GM18873 (cell line): ENCODE data around the gene TTLL10.

Experiments used
- ATAC-seq: cut with Tn5 transposase; IDR thresholded peaks from one replicate; pipeline ENCODE4 v1.9.1; 2021; ENCODE audit warnings: mild to moderate bottlenecking, moderate library complexity, moderate number of reproducible peaks; ENCODE audit not compliant: unreplicated experiment, low FRiP score

TTLL10 gene

DNA sequence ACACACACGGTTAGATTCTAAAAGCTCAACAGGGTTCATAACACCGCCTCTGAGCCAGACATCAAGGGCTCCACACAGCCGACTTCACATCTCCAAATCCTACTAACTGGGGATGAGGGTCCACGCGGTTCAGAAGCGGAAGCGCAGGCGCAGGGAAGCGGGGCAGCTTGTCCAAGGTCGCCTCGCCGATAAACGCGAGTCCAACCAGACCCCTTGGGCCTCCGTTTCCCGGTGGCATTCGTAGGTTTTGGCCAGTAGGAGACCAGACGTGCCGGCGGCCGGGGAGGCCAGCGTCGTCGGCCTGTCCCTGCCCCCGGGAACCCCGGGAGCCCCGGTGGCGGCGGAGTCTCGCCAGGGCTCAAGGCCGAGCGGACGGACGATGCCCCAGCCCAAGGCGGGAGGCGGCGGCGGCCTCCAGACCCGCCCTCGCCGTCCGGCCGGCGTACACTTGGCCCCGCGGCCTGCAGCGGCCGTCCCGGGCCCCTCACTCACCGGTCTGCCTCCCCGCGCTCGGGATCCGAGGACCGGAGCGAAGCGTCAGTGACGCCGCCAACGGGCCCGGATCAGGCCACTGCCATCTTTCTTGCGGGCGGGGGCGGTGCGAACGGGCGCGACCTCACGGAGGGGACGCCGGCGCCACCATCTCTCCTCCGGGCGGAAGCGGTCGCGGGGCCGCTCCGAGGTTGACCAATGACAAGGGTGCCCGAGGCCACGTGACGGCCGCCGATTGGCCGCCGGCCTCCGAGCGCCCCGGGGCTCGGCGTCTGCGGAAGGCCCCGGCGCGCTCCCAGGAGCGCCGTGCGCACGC lies 57.9 kb downstream of the TTLL10 start, which contains the start of gene SDF4:
TSS of gene SDF4 (minus strand) at position 602 of the 808 bp plus-strand sequence. CDS start 3,229 bp downstream, outside the sequence.
- ATAC-seq = peak; percentile 77

DNA sequence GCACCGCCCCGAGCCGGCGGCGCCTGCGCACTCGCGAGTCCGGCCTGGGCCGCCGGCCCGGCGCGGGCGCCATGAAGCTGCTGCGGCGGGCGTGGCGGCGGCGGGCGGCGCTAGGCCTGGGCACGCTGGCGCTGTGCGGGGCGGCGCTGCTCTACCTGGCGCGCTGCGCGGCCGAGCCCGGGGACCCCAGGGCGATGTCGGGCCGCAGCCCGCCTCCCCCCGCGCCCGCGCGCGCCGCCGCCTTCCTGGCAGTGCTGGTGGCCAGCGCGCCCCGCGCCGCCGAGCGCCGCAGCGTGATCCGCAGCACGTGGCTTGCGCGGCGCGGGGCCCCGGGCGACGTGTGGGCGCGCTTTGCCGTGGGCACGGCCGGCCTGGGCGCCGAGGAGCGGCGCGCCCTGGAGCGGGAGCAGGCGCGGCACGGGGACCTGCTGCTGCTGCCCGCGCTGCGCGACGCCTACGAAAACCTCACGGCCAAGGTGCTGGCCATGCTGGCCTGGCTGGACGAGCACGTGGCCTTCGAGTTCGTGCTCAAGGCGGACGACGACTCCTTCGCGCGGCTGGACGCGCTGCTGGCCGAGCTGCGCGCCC lies 58.6 kb downstream of the TTLL10 start, which contains the start of gene B3GALT6:
TSS of gene B3GALT6 (plus strand) at position 30 of the 588 bp plus-strand sequence. CDS start at position 72, 42 bp downstream.
- no peak for ATAC-seq

DNA sequence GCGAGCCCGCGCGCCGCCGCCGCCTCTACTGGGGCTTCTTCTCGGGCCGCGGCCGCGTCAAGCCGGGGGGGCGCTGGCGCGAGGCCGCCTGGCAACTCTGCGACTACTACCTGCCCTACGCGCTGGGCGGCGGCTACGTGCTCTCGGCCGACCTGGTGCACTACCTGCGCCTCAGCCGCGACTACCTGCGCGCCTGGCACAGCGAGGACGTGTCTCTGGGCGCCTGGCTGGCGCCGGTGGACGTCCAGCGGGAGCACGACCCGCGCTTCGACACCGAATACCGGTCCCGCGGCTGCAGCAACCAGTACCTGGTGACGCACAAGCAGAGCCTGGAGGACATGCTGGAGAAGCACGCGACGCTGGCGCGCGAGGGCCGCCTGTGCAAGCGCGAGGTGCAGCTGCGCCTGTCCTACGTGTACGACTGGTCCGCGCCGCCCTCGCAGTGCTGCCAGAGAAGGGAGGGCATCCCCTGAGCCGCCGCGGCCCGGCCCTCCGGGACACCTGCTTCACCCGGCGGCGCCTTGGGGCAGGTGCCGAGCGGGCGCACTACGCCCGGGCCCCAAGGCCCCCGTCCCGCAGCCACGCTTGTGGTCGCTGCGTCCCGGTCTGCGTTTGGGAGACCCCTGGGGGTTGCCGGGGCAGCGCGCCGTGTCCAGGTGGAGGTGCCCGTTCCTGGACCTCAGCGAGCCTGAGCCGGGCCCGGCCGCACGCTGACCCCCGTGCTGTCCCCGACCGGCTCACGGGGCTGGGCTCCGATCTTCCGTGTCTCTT lies 59.3 kb downstream of the TTLL10 start:
- ATAC-seq = no peak

DNA sequence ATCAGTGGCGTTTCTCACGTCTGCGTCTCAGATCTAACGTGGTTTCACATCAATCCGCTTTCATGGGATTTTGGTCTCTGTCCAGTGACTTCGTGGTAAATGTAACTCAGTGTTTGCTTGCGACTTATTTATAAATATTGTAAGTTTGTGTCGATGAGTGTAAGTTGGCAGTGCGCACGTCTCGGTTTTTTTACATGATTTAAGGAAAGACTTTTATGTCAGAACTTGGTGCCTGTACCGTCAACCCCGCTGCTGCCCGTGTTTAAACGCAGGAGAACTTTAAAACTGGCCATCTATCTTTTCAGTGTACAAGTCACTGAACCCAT lies 59.9 kb downstream of the TTLL10 start:
- no peak for ATAC-seq

DNA sequence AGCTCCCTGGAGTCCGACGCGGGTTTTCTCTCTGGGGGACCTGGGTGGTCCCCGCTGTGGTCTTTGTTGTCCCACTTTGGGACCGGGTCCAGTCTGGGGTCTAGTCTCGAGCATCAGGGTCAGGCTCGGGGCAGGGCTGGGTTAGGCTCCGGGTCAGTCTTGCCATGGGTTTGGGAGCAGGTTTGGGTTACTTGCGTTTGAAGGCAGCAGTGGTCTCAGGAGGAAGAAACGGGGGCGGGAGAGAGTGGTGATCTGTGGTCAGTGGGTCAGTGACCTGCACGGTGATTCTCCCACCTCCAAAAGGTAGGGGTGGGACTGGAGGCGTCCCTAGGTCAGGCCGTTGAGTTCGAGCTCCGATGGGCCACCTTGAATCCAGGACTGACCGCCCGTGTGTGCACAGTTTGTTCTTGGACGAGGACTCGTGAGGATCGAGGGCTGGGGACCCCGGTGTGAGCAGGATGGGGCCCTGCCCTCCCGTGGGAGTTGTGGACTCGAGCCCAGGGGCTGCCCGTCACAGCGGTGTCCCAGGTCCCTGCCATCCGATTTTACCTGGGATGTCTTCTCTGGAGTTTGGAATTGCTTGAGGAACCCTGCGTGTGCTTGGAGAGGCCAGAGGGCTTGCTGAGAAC lies 60.6 kb downstream of the TTLL10 start:
- ATAC-seq = no peak

DNA sequence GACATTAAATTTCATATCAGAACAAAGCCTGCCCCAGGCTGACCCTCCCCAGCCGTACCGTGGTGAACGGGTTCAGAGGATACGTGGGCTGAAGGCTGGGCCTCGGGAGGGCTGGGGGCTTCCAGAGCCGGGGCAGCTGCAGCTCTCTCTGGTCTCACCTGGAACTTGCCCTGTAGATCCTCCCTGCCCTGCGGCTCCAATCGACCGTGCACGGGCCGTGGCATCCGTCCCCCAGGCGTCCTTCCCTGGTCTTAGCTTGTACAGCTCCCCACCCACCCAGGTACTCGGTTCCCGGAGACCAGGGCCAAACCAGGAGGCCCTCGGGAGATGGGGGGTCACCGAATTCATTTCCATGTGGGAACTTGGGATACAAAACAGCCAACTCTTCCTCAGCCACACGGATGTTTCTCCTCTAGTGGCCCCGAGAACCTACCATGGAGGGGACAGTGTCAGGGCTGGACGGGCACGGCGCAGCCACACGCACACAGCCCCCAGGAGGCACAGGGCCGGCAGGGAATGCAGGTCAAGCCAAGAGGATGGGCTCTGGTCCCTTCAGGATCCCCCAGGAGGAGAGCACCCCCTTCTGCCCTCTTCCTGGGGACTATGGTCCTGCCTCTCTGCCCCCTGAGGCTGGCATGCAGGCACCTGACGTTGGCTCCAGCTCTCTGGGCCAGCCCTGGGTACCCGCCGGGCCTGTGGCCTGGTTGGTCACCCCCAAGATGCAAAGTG lies 61.5 kb downstream of the TTLL10 start:
- no peak for ATAC-seq

DNA sequence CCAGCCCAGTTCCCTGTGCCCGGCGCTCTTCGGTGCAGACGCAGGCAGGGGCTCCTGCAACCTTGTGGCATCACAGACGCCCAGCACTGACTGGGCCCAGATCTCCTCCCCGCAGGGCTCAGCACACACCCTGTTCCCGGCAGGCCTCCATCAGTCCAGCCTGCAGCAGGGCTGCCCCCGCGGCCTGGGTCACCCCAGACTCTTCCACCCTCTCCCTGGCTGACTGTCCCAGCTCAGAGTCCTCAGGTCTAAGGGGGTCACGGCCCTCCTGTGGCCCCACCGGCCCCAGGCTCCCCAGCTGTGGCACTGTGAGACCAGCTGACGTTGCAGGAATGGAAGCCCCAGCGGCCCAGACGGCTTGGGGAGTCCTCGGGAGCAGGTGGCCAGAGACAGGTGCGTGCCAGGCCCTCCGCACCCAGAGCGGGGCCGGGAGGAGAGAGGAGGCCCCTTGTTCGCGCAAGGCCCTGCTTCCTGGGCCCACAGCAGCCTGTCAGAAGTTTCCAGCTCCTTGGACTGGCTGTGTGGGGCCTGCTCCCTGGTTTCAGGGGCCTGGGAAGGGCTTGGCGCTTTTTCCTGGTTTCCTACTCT lies 62.6 kb downstream of the TTLL10 start:
- no peak for ATAC-seq

DNA sequence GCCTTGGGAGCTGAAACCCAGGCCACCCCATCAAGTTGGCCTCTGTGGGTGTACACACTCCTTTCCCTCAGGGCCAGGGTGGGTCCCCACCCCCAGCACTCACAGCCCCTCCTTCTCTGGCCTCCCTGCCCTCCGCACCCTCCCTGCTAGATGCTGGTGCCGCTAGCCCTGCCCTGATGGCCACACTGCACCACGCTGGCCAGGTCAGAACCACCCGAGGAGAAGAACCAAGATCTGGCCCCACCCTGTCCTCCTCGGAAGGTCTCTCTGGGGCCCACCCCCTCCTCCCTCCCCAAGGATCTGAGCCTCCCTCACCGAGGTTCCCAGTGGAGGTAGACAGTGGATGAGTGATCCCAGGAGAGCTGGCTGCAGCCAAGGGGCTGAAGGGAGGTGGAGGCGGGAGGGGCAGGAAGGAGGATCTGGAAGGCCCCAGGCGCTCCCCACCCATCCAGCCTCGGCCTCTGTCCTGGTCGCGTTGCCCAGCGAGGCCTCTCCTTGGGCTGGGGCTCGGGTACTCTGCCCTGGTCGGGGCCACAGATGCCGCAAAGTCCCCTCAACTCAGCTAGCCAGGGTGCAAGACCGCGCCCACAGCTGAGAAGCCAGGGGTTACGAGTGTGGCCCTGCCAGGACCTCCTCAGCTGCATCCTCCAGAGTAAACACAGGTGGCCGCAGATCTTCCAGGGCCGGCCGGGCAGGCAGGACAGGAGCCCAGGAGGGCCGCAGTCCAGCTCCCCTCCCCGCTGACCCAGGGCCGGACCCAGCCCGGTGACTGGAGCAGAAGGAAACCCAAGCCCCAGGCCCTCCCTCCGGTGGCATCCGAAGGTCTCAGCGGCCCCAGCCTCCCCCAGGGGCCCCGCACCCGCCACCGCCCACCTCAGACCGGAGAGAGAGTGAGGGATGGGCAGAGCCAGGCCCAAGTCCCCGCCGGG lies 63.5 kb downstream of the TTLL10 start:
- no peak for ATAC-seq

DNA sequence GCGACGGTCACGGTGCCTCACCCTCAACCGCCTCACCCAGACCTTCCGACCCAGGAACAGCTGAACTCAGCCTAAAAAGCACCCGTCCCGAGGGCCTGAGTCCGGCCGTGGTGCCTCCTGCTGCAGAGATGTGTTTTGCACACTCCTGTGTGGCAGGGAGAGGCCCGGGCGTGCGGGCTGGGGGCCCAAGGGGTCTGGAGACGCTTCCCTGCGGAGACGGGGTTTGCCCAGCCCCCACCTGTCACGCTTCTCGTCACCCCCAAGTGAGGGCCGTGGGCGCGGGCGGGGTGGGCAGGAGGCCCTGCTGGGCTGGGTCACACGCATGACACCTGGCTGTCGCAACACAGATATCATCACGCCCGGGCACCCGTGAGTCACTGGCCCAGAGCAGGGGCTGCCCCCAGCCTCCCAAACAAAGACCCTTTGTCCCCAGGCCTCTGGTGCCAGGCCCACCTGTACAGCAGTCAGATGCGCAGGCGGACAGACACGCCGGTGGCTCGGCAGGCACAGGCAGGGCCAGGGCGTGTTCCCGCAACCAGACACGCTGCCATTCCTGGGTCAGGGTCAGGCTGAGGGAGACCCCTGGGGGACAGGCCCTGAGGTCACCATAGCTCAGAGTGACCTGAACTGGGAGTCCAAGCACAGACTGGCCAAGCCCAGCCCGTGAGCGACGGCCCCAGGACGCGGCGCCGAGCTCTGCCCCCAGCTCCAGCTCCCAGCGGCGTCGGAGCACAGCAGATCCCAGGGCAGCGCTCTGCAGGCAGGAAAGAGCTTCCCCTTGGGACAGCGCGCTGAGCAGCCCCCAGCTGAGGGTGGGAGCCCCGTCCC lies 64.4 kb downstream of the TTLL10 start:
- ATAC-seq = no peak

DNA sequence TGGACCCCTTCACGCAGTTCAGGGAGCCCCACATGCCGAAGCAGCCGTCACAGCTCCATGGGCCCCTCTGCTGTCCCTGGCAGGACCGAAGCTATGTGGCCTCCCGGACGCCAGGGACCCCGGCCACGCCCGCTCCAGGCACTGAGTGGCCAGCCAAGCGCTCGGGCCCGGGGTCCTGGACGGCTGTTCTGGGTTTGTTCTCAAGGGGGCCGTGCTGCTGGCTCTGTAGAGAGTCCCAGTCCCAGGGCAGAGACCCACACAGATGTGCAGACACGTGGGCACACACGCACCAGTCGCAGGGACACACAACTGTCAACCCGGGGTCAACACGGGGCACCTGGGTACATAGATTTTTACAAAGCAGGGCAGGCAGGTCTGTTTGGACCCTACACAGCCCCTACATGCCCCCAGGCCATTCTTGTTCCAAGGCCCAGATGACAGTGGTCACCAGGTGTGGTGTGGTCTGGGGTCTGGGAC lies 65.1 kb downstream of the TTLL10 start:
- ATAC-seq = no peak

DNA sequence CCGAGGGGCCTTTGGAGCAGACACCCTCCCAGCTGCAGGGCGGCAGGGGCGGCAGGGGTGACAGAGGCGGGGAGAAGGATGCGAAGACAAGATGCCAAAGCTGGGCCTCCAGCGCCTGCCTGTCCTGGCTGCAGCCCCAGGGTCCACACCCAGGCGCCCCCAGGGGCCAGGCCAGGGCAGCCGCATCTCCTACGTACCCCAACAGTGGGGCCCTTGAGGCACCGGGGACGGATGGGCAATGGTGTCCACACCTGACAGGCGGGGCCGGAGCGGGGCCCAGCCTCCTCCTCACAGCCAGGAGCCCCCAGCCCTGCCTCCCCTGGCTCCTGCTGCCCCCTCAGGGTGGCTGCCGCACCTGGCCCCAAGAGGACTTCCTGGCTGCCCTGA lies 65.5 kb downstream of the TTLL10 start:
- no peak for ATAC-seq

DNA sequence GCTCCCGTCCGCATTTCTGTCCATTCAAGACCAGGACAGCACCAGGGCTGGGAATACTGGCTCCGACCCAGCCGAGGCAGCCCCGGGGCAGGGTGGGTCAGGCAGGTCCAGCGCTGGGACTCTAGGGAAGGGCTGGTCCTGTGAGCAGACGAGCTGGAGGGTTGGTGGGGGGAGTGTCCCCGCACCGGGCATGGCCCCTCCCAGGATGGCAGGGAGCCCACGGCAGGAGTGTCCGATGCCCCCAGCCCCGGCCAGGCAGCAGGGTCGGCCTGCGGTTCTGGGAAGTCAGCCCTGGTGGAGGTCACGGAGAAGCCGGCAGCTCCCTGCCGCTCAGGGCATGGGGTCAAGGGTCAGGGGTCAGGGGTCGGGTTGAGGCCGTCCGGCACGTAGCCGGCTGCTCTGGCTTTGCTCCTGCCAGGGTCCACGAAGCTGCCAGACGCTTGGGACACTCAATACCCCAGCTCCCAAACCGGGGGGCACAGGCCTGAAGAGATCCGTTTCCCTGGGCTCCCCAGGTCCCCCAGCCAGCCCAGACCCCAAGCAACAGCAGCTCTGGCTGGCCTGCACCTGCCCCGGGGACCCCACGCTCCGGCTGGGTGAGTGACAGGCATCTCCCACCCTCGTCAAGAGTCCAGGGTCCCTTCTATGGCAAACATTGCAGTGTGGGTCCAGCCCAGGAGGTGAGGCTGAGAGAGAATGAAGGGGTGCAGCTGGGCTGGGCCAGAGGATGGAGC lies 66.1 kb downstream of the TTLL10 start:
- no peak for ATAC-seq

DNA sequence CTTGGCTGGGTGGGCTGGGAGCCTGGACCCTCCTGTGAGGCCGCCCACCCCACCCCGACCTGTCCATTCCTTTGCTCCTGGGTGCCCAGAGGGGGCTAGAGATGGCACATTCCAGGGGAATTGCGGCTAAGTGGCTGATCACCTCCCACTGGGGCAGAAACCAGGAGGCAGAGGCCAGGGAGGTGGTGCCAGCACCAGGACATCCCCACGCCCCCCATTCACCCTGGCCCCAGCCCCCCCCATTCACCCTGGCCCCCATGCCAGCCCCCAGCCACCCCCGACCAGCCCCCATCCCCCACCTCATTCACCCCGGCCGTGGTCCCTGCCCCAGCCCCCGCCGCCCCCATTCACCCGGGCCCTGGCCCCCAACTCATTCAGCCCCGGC lies 66.7 kb downstream of the TTLL10 start:
- ATAC-seq = no peak

DNA sequence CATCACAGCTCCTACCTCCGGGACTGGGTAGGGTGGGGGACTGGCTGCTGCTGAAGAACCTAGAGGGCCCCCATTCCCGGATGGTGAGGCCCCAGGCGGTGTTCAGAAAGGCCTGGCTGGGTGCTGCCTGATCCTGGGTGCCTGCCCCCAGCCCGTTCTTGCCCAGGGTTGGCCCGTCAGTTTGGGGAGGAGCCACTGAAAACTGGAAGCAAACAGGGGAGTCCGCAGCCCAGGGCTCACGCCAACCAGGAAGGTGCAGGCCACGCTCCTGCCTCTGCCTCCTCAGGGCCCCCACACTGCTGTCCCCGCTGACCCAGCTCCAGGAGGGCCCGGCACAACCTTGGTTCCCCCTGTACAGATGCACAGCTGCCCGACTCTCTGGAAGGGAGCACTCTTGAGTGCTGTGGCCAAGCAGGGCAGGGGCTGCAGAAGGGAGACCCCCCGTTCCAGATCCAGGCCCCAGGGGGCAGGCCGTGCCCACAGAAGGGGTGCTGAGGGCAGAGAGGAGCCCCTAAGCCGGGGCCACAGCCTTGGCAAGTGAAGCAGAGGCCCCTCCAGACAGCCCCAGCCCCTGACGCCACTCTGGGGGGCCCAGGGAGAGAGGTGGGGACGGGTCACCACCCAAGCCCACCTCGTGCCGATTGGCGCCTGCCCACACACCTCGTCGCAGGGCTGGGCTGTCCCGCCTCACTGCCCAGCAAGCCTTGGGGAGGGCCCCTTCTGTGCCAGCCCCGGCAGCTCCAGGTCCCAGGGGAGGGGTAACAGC lies 67.3 kb downstream of the TTLL10 start:
- ATAC-seq = no peak

DNA sequence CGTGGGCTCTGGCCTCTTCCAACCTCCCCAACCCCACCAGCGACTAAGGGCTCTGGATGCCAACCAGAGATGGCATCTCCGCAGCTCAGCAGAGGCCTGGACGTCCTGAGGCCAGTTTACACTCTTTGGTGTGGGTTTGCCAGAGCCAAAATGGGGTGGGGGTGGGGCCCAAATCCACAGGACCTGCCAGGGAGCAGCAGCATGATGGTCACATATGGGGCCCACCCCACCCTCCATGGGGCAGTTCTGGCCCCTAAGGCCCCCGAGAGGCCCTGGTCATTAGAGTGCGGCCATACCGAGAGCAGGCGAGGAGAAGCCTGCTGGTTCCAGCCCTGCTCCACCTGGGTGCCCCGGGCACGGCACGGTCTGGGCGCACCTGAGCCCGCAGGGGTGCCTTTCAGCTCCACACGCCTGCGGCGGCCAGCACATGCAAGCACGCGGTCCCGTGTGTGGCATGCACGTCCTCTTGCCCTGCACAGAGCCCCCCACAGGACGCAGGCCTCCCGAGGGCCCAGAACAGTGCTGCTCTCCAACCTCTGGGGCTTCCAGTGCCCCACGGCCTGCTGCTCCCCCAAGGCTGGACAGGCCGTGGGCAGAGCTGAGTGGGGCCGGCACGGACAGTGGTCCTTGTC lies 68.0 kb downstream of the TTLL10 start:
- no peak for ATAC-seq
